BLaER1 treated with 17β-estradiol and CSF1 and Interleukin-3, amounts not matched to agents 10 nM and 100 nM (cell line): ENCODE measurements around the gene ZNF521.

Experiments
- H3K27ac ChIP-seq, 11 experiments: shearing (Covaris generic); formaldehyde crosslinking; 2 replicates each; pipeline ENCODE4 v1.8.1; 2022
- H3K27me3 ChIP-seq, 11 experiments: shearing (Covaris generic); formaldehyde crosslinking; 2 replicates each; pipeline ENCODE4 v1.8.1; 2022
- H3K36me3 ChIP-seq, 11 experiments: shearing (Covaris generic); formaldehyde crosslinking; 2 replicates each; pipeline ENCODE4 v1.8.1; 2022
- H3K4me1 ChIP-seq, 10 experiments: shearing (Covaris generic); formaldehyde crosslinking; 2 replicates each; pipeline ENCODE4 v1.8.1; 2022
- H3K4me2 ChIP-seq, 11 experiments: shearing (Covaris generic); formaldehyde crosslinking; 2 replicates each; pipeline ENCODE4 v1.8.1; 2022
- H3K4me3 ChIP-seq, 10 experiments: shearing (Covaris generic); formaldehyde crosslinking; 2 replicates each; pipeline ENCODE4 v1.8.1; 2022
- H3K9ac ChIP-seq, 11 experiments: shearing (Covaris generic); formaldehyde crosslinking; 2 replicates each; pipeline ENCODE4 v1.8.1; 2022
- H3K9me3 ChIP-seq, 11 experiments: shearing (Covaris generic); formaldehyde crosslinking; replicated peaks in 1 of 11; 2 replicates each; pipeline ENCODE4 v1.8.1; 2022
- H4K20me1 ChIP-seq, 11 experiments: shearing (Covaris generic); formaldehyde crosslinking; 2 replicates each; pipeline ENCODE4 v1.8.1; 2022
- Cebpa-rat ChIP-seq, 11 experiments: shearing (Covaris generic); IDR thresholded peaks; 2 replicates each; pipeline ENCODE4 v1.8.1; 2022

ZNF521 gene

GRCh38 chr18:25284861-25285550, 67.0 kb downstream of the ZNF521 start:
- Histone ChIP-seq H3K9me3 (no peaks in the 10 kb centered on the region), H3K9ac (no peak overlapping the region), H4K20me1 (no peaks in the 10 kb centered on the region), H3K27ac (no peak overlapping the region), H3K36me3 (no peaks in the 10 kb centered on the region), H3K4me3 (no peak overlapping the region), H3K4me1 (no peaks in the 10 kb centered on the region), H3K27me3 (no peaks in the 10 kb centered on the region), H3K4me2 (no peak overlapping the region)
- TF ChIP-seq Cebpa-rat (IDR thresholded peaks at IDR 0.05): no peak

DNA sequence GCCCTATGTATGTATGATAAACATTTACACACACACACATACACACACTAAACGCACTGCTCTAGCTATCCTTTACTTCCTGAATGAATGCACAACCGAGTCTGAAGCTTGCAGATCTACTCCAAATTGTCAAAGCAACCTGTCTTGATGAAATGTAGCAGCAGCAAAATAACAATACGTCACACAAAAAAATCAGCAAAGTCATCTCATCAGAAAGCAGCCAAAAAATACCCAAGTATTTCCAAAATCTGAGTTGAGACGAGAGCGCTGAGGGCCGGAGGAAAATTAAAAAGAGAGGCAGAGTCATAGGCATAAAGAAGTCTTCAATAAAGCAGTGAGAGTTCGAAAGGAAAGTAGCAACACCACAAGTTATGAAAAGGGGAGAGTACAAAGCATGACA, 67.7 kb downstream of the ZNF521 start:
- Histone ChIP-seq H3K4me2 (no peak overlapping the region), H3K27me3 (no peaks in the 10 kb centered on the region), H3K4me3 (no peak overlapping the region)

DNA sequence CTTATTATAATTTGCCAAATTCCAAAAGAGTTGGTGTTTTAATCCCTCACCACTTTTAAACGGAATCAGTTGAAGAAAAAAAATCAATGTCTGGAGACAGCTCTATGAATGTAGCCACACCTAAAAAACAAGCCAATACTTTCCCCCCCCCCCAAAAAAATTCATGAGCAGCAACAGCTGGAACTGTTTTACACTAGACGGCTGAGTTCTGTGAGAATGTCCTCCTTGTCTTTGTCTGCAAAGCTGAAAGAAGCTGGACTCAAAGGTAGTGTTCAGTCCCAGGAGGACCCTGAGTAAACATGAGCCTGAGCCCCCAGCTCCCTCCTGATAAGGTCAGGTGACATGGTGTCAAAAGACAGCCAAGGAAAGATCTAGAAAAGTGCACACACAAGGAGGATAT, 68.2 kb downstream of the ZNF521 start:
- no peak overlapping the region for H3K27ac ChIP-seq
- no peaks in the 10 kb centered on the region for H3K27me3 ChIP-seq
- no peak for TF ChIP-seq Cebpa-rat (IDR thresholded peaks at IDR 0.05)
- no peaks in the 10 kb centered on the region for H4K20me1 ChIP-seq
- H3K4me3 ChIP-seq: no peak overlapping the region
- H3K9me3 ChIP-seq: no peaks in the 10 kb centered on the region
- H3K4me2 ChIP-seq: no peak overlapping the region
- H3K36me3 ChIP-seq: no peaks in the 10 kb centered on the region
- H3K9ac ChIP-seq: no peak overlapping the region
- no peaks in the 10 kb centered on the region for H3K4me1 ChIP-seq

More for the DNA sequence above, 67.7 kb downstream of the ZNF521 start:
- H3K36me3 ChIP-seq: no peaks in the 10 kb centered on the region
- H3K4me1 ChIP-seq: no peaks in the 10 kb centered on the region
- no peak for TF ChIP-seq Cebpa-rat (IDR thresholded peaks at IDR 0.05)
- H3K27ac ChIP-seq: no peak overlapping the region
- H4K20me1 ChIP-seq: no peaks in the 10 kb centered on the region
- H3K9me3 ChIP-seq: no peaks in the 10 kb centered on the region
- H3K9ac ChIP-seq: no peak overlapping the region

- no peak overlapping the region for H3K4me2 ChIP-seq
These were observed 68.9 kb downstream of the ZNF521 start for GRCh38 chr18:25282896-25283703.

DNA sequence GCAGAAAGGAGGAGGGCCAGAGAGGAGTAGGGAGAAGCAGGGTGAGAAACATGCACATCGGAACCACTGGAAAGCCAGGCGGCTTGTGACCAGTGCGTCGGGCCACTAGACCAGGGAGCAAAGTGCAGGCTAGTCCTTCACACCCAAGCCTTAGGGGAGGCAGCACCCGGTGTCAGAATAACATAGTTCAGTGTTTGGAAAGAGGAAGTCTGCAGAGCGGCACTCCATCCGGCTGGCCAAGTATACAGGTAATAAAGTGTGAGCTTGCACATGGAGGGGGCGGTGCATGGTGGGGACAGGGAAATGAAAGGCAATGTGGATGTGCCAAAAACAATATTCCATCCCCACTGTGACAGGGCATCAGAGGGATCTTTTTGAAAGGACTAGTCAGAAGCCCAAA, 69.7 kb downstream of the ZNF521 start:
- TF ChIP-seq Cebpa-rat (IDR thresholded peaks at IDR 0.05): no peak
- Histone ChIP-seq H3K9me3 (no peaks in the 10 kb centered on the region), H3K4me1 (no peaks in the 10 kb centered on the region), H3K4me2 (no peak overlapping the region), H4K20me1 (no peaks in the 10 kb centered on the region), H3K9ac (no peak overlapping the region), H3K27ac (no peak overlapping the region), H3K36me3 (no peaks in the 10 kb centered on the region), H3K27me3 (no peaks in the 10 kb centered on the region), H3K4me3 (no peak overlapping the region)

More at GRCh38 chr18:25282896-25283703, 68.9 kb downstream of the ZNF521 start:
- Histone ChIP-seq H4K20me1 (no peaks in the 10 kb centered on the region), H3K9me3 (no peaks in the 10 kb centered on the region), H3K4me1 (no peaks in the 10 kb centered on the region), H3K27me3 (no peaks in the 10 kb centered on the region), H3K36me3 (no peaks in the 10 kb centered on the region), H3K9ac (no peak overlapping the region), H3K27ac (no peak overlapping the region), H3K4me3 (no peak overlapping the region)
- no peak for TF ChIP-seq Cebpa-rat (IDR thresholded peaks at IDR 0.05)

- no peaks in the 10 kb centered on the region for H3K36me3 ChIP-seq
- no peaks in the 10 kb centered on the region for H3K27me3 ChIP-seq
- H3K4me3 ChIP-seq: no peak overlapping the region
- TF ChIP-seq Cebpa-rat (IDR thresholded peaks at IDR 0.05): no peak
- no peak overlapping the region for H3K9ac ChIP-seq
- no peak overlapping the region for H3K4me2 ChIP-seq
- H4K20me1 ChIP-seq: no peaks in the 10 kb centered on the region
- H3K9me3 ChIP-seq: no peaks in the 10 kb centered on the region
- H3K27ac ChIP-seq: no peak overlapping the region
- H3K4me1 ChIP-seq: no peaks in the 10 kb centered on the region
These were observed 70.4 kb downstream of the ZNF521 start for GRCh38 chr18:25281556-25281955.

GRCh38 chr18:25279961-25280360, 72.0 kb downstream of the ZNF521 start:
- Histone ChIP-seq H3K9me3 (no peaks in the 10 kb centered on the region), H3K4me2 (no peak overlapping the region), H3K9ac (no peak overlapping the region), H4K20me1 (no peaks in the 10 kb centered on the region), H3K27ac (no peak overlapping the region), H3K4me3 (no peak overlapping the region), H3K36me3 (no peaks in the 10 kb centered on the region), H3K4me1 (no peaks in the 10 kb centered on the region), H3K27me3 (no peaks in the 10 kb centered on the region)
- TF ChIP-seq Cebpa-rat (IDR thresholded peaks at IDR 0.05): no peak

- H4K20me1 ChIP-seq: no peaks in the 10 kb centered on the region
- no peak overlapping the region for H3K9ac ChIP-seq
- no peak for TF ChIP-seq Cebpa-rat (IDR thresholded peaks at IDR 0.05)
- H3K4me2 ChIP-seq: no peak overlapping the region
- no peaks in the 10 kb centered on the region for H3K4me1 ChIP-seq
- no peaks in the 10 kb centered on the region for H3K9me3 ChIP-seq
- no peak overlapping the region for H3K27ac ChIP-seq
- H3K27me3 ChIP-seq: no peaks in the 10 kb centered on the region
- no peaks in the 10 kb centered on the region for H3K36me3 ChIP-seq
- no peak overlapping the region for H3K4me3 ChIP-seq
These were observed 72.4 kb downstream of the ZNF521 start for GRCh38 chr18:25279556-25279955.

DNA sequence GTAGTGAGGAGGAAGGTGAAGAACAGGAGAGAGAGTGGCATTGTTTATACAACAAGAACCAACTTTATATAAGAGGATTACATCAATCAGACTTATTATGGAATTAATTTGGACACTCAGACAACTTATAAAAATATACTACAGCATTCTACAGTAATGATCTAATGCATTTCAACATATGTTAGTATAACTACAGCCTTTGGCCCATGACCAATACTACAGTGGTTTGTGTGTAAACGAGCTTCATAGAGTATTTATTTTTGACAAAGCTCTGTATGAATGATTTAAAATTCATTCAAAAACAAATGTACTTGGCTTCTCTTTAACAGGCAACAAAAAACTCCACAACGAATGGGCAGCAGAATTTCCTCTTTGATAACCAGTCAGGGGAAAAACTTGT, 72.8 kb downstream of the ZNF521 start:
- Histone ChIP-seq H3K36me3 (no peaks in the 10 kb centered on the region), H3K4me1 (no peaks in the 10 kb centered on the region), H3K9me3 (no peaks in the 10 kb centered on the region), H3K4me2 (no peak overlapping the region), H3K4me3 (no peak overlapping the region), H3K9ac (no peak overlapping the region), H4K20me1 (no peaks in the 10 kb centered on the region), H3K27ac (no peak overlapping the region), H3K27me3 (no peaks in the 10 kb centered on the region)
- no peak for TF ChIP-seq Cebpa-rat (IDR thresholded peaks at IDR 0.05)

DNA sequence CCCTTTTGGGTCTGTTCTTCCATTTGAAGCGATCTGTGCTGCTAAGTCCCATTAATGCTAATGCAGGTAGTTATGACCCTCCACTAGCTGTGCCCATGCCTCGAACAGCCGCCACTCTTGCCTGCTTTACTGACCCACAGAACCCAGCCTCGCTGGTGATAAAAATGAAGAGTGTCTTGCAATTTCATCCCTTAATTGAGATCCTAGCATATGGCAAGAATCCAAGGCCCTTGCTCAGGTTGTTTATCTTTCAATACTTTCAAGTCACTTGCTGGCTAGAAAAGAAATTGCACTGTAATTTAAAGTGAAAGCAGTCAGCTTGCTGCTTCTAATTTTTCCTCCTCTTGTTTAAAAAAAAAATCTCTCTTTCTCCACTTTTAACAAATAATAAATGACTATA, 73.6 kb downstream of the ZNF521 start:
- Histone ChIP-seq H3K4me3 (no peak overlapping the region), H3K4me2 (no peak overlapping the region), H3K27me3 (no peaks in the 10 kb centered on the region), H3K36me3 (no peaks in the 10 kb centered on the region), H3K9me3 (no peaks in the 10 kb centered on the region), H3K27ac (no peak overlapping the region), H4K20me1 (no peaks in the 10 kb centered on the region), H3K9ac (no peak overlapping the region), H3K4me1 (no peaks in the 10 kb centered on the region)
- TF ChIP-seq Cebpa-rat (IDR thresholded peaks at IDR 0.05): no peak
